WERI-Rb-1 (cell line): ENCODE results near the gene CHAT.

Experiments
- DNase-seq: peaks from one replicate; pipeline ENCODE4 v3.0.0-alpha.2; 2020
- H3K27ac ChIP-seq: fragments of 250-450 bp; sonication (Bioruptor Pico); 2 replicates; pipeline ENCODE4 v1.5.1; 2020; ENCODE audit warnings: mild to moderate bottlenecking, moderate library complexity
- H3K27me3 ChIP-seq: fragments of 250-450 bp; sonication (Bioruptor Pico); 2 replicates; pipeline ENCODE4 v1.5.1; 2021; ENCODE audit warnings: mild to moderate bottlenecking, low read depth, moderate library complexity; ENCODE audit not compliant: insufficient read depth, severe bottlenecking
- H3K36me3 ChIP-seq: fragments of 250-450 bp; sonication (Bioruptor Pico); 2 replicates; pipeline ENCODE4 v1.5.1; 2020; ENCODE audit warnings: mild to moderate bottlenecking, moderate library complexity
- H3K4me3 ChIP-seq: 2 replicates; pipeline ENCODE4 v1.5.1; 2011; ENCODE audit warnings: low read depth, mild to moderate bottlenecking, control low read depth, low read length
- H3K9me3 ChIP-seq: fragments of 250-450 bp; sonication (Bioruptor Pico); 2 replicates; pipeline ENCODE4 v1.5.1; 2021; ENCODE audit warnings: mild to moderate bottlenecking, moderate library complexity; ENCODE audit not compliant: severe bottlenecking
- TF ChIP-seq, protein P1 (sequence below): IDR thresholded peaks from 2 replicates; pipeline ENCODE4 v1.5.1; 2011; ENCODE audit warnings: low read depth, mild to moderate bottlenecking, control low read depth, inconsistent platforms, low read length

CHAT gene

DNA sequence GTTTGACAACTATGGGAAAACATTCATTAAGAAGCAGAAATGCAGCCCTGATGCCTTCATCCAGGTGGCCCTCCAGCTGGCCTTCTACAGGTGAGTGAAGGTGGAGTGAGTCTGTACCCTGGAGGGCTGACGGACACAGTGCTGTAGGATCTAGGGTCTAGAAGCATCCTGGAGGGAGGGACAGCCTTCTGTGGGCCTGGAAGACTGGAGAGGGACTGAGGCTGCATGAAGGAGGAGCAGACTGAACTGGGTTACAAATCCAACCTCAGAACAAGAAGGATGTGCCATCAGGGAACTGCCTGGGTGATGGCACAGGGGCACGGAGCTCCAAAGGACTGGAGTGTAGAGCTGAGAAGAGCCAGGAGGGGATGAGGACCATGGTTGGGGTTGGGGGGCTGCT lies 38.1 kb downstream of the CHAT start:
- Histone ChIP-seq H3K9me3 (no peaks in the 10 kb centered on the region), H3K27ac (no peak overlapping the region), H3K36me3 (no peaks in the 10 kb centered on the region), H3K4me3 (no peak overlapping the region), H3K27me3 (no peaks in the 10 kb centered on the region)
- no peak for DNase-seq
- TF ChIP-seq, protein P1, sequence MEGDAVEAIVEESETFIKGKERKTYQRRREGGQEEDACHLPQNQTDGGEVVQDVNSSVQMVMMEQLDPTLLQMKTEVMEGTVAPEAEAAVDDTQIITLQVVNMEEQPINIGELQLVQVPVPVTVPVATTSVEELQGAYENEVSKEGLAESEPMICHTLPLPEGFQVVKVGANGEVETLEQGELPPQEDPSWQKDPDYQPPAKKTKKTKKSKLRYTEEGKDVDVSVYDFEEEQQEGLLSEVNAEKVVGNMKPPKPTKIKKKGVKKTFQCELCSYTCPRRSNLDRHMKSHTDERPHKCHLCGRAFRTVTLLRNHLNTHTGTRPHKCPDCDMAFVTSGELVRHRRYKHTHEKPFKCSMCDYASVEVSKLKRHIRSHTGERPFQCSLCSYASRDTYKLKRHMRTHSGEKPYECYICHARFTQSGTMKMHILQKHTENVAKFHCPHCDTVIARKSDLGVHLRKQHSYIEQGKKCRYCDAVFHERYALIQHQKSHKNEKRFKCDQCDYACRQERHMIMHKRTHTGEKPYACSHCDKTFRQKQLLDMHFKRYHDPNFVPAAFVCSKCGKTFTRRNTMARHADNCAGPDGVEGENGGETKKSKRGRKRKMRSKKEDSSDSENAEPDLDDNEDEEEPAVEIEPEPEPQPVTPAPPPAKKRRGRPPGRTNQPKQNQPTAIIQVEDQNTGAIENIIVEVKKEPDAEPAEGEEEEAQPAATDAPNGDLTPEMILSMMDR, result no peak

DNA sequence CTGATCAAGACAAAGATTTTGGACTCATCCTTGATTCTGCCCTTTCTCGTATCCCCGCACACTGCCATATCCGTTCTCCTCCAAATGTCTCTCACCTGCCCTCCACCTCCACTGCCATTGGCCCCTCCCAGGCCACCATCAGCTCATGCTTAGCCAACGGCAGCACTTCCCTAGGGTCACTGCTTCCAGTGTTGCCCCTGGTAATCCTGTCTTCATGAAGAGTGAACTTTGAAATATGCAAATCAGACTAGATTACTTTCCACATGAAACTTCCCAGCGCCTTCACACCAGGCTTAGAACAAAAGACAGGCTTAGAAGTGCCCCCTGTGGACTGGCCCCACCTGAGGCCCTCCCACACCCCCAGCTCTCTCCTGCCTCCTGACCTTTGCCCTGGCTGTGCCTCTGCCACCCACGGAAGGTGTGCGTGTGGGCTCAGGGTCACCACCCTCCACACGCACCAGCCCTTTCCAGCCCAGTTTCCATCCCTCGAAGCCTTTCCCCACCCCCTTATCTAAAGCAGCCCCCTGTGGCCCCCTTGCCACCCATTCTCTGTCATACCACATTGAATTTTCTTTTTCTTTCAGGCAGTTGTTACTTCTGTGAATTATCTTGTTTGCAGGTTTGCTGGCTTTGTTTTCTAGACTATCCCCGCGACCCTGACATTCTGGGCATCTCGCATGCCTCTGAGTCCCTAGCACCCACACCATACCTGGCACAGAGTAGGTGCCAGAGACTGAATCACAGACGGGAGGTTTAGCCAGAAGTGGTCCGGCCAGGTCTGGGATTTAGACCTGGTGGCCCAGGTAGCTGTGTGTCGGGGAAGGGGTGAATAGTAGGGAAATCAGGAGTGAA lies 38.8 kb downstream of the CHAT start:
- Histone ChIP-seq H3K27ac (no peak overlapping the region), H3K9me3 (no peaks in the 10 kb centered on the region), H3K36me3 (no peaks in the 10 kb centered on the region), H3K27me3 (no peaks in the 10 kb centered on the region), H3K4me3 (no peak overlapping the region)
- TF ChIP-seq, protein P1, result no peak
- no peak for DNase-seq

DNA sequence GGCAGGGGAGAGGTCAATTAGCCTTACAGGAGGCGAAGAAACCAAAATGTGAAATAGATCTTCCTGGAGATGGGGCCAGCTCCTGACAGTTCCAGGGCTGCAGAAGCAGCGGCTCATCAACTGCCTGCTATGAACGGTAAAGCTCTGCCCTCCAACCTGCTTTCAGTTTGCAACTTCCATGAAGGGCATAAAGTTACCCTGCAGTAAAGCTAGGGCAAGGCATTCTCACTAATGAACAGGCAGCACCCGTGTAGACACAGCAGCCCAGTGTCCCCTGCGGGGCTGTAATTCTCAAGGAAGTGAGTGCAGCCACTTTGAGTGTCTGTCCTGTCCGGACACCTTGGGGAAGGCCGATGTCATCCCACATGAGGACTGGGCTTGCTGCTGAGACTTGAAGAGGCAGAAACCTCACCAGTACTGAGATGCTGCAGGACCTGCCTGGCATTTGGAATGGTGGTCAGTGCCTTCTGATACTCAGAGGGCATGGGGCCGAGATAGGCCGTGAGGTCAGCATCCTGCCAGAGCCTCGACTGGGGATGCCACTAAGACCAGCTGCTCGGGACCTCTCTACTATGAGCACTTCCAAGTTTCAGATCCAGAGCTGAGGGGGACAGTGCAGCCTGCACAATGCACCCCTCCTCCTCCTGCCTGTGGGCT lies 39.6 kb downstream of the CHAT start:
- no peak overlapping the region for H3K4me3 ChIP-seq
- no peak overlapping the region for H3K27ac ChIP-seq
- H3K27me3 ChIP-seq, result no peaks in the 10 kb centered on the region
- no peaks in the 10 kb centered on the region for H3K36me3 ChIP-seq
- TF ChIP-seq, protein P1, result no peak
- no peak for DNase-seq
- H3K9me3 ChIP-seq, result no peaks in the 10 kb centered on the region

DNA sequence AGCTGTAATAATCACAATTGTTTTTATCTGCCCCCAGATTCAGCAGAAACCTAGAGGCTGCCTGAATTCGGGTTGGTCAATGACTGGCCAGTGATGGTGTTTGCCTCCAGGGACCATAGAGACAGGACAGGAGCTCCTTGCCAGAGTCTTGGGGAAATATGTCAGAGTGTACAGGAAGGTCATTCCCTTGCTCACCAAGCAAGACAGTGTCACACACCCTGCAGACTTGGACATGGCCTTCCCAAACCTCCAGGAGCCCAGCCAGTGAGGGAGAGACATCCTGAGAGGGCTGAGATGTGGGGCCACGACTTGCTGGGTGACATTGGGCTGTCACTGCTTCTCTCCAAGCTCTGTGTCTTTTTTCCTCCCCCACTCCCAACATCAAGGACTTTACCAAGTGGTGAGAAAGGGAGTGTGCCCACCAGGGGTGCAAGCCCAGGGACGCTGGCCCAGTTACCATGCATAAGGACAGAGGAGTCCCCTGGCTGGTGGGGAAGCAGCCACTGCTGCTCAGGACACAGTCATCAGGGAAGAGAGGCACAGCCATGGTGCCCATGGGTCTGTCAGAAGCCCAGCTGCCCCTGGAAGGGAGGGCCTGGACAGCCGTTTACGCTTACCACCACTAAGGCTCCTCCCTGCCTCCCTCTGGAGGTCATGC lies 40.3 kb downstream of the CHAT start:
- H3K27me3 ChIP-seq, result no peaks in the 10 kb centered on the region

DNA sequence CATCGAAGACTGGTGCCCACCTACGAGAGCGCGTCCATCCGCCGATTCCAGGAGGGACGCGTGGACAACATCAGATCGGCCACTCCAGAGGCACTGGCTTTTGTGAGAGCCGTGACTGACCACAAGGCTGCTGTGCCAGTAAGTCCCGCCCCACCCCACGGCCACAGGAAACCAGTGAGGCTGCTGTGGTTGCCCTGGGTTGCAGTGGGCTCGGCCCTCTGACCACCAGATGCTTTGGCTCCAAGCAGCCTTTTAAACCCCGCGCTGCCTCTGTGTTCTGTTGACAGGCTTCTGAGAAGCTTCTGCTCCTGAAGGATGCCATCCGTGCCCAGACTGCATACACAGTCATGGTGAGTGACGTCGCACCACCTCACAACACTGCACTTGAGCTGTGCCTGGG lies 41.3 kb downstream of the CHAT start:
- no peaks in the 10 kb centered on the region for H3K9me3 ChIP-seq
- H3K36me3 ChIP-seq, result no peaks in the 10 kb centered on the region
- H3K4me3 ChIP-seq, result no peak overlapping the region
- H3K27ac ChIP-seq, result no peak overlapping the region
- TF ChIP-seq, protein P1, result no peak
- no peaks in the 10 kb centered on the region for H3K27me3 ChIP-seq
- DNase-seq, result no peak

More for the DNA sequence above, 40.3 kb downstream of the CHAT start:
- Histone ChIP-seq H3K4me3 (no peak overlapping the region), H3K9me3 (no peaks in the 10 kb centered on the region), H3K36me3 (no peaks in the 10 kb centered on the region), H3K27ac (no peak overlapping the region)
- TF ChIP-seq, protein P1, result no peak
- no peak for DNase-seq
